ENCODE results near the gene YLPM1. TPM values are rescaled to one million over a fixed set of nuclear protein-coding genes. Genes with fewer than 3 reads are reported as not detected.

Gene YLPM1
- total RNA-seq, 8 experiments from 2014 or later = 38.7 to 95.4 (median 47.5) TPM

DNA sequence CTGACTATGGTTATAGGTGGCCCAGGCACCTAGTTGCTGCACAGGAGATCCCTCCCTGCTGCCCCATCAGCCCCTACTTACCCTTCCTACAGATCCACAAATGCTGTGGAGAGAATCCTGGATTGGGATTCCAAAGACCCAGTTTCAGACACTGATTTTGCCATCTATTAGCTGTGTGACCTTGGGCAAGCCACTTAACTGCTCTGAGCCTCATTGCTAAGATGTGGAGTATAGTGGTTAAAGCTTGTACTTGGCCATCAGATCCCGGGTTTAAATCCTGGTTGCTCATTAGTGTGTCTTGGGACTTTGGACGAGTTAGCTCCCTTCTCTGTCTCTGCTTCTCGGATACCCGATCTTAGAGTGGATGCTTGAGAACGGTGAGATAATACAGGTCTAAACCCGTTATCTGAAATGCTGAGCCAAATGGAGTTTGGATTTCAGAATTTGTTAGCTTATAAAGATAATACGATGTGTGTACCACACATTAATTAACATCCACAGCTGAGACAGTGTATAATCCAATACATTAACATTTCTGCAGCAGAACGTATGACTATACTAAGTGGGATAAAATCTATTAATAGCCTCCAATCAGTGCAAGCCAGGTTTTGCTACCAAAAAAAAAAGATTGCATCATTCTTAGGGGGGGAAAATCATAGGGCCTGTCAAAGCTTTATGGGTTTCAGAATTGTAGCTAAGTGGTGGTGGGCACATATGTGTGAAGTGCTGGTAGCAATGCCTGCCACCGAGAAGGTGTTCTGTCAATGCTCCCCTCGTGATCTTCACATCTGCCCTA lies 96.8 kb downstream of the YLPM1 start:
- peak in 5 of 8 experiments; percentile 42 to 57 (median 50) for ATAC-seq (replicated peaks in 6 of 8)
- in situ Hi-C loops (cut with MboI; ENCODE audit: low pct_unique_long_range_greater_than_20kb in 2 of 9, low sequenced_read_pairs in 9 of 9, unreplicated experiment in 9 of 9) = no loop called here
- WGBS, 10 experiments = 20 to 69% (median 66%) methylated on average over 1 to 9 of the region's 10 CpGs; no CpG with 5 or more reads in 4 of the 10 experiments
- Histone ChIP-seq H3K4me3 (no peak overlapping the region), H3K4me1 (replicated peaks in 1 of 2) (no peaks in the 10 kb centered on the region), H3K27ac (no peak overlapping the region)

DNA sequence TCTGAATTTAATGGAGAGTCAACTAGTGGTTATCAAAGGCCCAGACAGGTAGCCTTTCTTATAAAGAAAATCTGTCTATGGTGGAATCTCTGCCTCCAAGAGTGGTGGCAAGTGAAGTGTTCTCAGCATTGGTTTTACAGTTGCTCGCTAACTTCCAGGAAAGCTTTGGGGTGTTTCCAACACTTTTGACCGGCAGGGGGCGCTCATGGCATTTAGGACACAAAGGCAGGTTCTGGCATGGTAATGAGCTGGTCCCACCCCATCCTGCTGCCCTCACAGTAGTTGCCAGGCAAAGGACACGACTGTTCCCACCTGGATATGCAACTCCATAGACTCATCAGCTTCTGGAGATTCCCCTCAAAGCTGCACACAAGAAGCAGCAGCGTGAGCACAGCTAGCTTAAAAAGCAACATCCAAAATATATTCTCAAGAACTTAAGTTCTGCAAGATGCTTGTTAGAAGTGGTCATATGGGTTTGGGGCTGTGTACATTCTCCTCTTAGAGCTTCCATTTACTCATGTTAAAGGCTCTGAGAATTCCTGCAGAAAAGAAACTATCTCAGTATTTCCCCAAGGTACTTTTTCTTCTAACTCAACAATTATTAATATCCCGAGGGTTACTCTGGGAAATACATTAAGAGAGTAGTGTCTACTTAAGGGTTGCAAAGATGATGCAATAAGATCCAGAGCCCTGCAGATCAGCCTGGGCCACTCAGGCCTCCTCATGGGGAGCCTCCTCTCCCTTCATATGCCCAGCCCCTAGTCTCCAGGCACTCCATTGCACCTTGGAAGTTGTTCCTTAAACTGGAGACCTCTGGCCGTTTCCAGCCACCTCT lies 98.0 kb downstream of the YLPM1 start:
- 0 to 57% (median 28%) methylated on average over 1 to 4 of the region's 7 CpGs for WGBS, 10 experiments
- ATAC-seq (replicated peaks in 6 of 8) = peak; percentile 65 to 92 (median 81)
- H3K4me3 ChIP-seq = no peak overlapping the region
- in situ Hi-C loops (cut with MboI; ENCODE audit: low pct_unique_long_range_greater_than_20kb in 2 of 9, low sequenced_read_pairs in 9 of 9, unreplicated experiment in 9 of 9) = no loop called here
- H3K27ac ChIP-seq = no peak overlapping the region
- H3K4me1 ChIP-seq (replicated peaks in 1 of 2) = no peaks in the 10 kb centered on the region

DNA sequence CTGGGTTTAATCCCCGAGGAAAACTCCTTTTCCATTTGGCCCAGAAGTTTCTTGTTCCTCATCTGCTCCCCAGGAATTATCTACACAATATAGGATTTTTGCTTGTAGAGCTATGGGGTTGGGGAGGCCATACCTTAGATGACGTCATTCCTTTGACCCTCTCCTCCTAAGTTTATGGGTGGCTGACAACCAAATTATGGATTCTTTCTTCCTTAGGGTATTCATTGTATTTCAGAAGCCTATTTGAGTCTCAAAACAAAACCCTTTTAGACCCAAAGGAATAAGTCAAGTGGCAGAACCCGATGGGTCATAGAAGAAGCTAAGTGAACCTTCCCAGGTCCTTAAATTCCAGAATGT lies 98.6 kb downstream of the YLPM1 start:
- Histone ChIP-seq H3K4me1 (replicated peaks in 1 of 2) (no peaks in the 10 kb centered on the region), H3K4me3 (no peak overlapping the region), H3K27ac (no peak overlapping the region)
- no peak for ATAC-seq (replicated peaks in 6 of 8)
- WGBS, 10 experiments = 20 to 100% (median 83%) methylated on average over 1 to 3 of the region's 3 CpGs; no CpG with 5 or more reads in 1 of the 10 experiments
- in situ Hi-C loops (cut with MboI; ENCODE audit: low pct_unique_long_range_greater_than_20kb in 2 of 9, low sequenced_read_pairs in 9 of 9, unreplicated experiment in 9 of 9) = no loop called here

DNA sequence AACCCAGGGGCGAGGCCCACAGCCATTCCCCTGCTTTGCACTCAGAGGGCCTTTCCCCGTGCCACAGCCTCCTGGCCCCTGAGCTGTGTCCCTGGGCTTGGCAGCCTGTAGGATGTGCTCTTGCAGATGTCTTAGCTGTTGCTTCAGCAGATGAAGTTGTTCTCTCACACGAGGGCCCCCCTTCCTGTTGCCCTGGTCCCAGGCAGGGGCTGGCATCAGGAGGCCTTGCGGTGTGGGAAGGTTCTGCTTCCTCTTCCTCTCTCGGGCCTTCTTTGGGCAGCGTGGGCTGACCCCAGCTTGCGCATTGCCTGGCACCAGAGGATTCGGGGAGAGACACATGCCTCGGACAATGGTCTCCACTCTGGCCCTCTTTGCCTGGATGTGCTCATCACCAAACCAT lies 100.2 kb downstream of the YLPM1 start:
- Histone ChIP-seq H3K4me1 (replicated peaks in 1 of 2) (peaks cover 9 to 13% of the 10 kb centered on the region in 2 donors), H3K4me3 (no peak overlapping the region), H3K27ac (no peak overlapping the region)
- in situ Hi-C loops (cut with MboI; ENCODE audit: low pct_unique_long_range_greater_than_20kb in 2 of 9, low sequenced_read_pairs in 9 of 9, unreplicated experiment in 9 of 9) = no loop called here
- ATAC-seq (replicated peaks in 6 of 8) = no peak
- WGBS, 10 experiments = 40 to 72% (median 60%) methylated on average over 1 to 3 of the region's 9 CpGs; no CpG with 5 or more reads in 5 of the 10 experiments

DNA sequence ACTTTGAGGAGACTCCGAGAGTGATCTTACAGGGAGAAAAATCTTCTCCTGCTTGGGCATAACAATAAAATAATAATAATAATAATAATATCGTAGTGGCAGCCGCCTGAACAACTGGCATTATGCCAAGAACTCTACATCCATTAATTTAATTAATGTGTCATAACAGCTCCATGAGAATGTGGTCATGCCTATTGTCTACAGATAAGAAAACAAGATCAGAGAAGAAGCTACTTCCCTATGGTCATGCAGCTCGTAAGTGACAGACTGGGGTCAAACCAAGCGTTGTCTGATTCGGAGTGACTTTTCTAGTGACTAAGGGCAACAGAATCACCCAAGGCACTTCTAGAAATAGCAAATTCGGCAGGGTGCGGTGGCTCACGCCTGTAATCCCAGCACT lies 101.1 kb downstream of the YLPM1 start:
- in situ Hi-C loops (cut with MboI; ENCODE audit: low pct_unique_long_range_greater_than_20kb in 2 of 9, low sequenced_read_pairs in 9 of 9, unreplicated experiment in 9 of 9) = no loop called here
- Histone ChIP-seq H3K4me3 (no peak overlapping the region), H3K4me1 (replicated peaks in 1 of 2) (peaks cover 9 to 13% of the 10 kb centered on the region in 2 donors), H3K27ac (no peak overlapping the region)
- WGBS, 10 experiments = 74 to 100% (median 82%) methylated on average over 1 to 5 of the region's 9 CpGs; no CpG with 5 or more reads in 4 of the 10 experiments
- ATAC-seq (replicated peaks in 6 of 8) = no peak

DNA sequence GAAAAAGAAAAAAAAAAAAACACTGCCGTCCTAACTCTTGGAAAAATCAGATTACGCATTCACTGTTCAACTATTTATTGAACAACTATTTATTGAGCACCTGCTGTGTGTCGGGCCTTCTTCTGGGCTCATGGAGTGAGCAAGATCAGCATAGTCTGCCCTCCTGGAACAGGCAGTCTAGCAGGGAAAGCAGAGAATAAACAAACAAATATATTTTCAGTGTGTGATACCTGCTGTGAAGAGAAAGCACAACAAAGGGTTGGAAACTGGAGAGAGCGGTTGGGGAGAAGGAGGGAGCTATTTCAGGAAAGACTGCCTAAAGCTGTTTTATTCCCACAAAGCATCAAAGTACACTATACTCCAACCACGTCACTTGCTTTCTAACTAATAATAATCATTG lies 102.0 kb downstream of the YLPM1 start:
- 50 to 100% (median 88%) methylated on average over 1 to 5 of the region's 5 CpGs; no CpG with 5 or more reads in 1 of the 10 experiments for WGBS, 10 experiments
- Histone ChIP-seq H3K4me3 (no peak overlapping the region), H3K27ac (no peak overlapping the region), H3K4me1 (replicated peaks in 1 of 2) (peaks cover 9 to 13% of the 10 kb centered on the region in 2 donors)
- ATAC-seq (replicated peaks in 6 of 8) = no peak
- in situ Hi-C loops (cut with MboI; ENCODE audit: low pct_unique_long_range_greater_than_20kb in 2 of 9, low sequenced_read_pairs in 9 of 9, unreplicated experiment in 9 of 9) = no loop called here

DNA sequence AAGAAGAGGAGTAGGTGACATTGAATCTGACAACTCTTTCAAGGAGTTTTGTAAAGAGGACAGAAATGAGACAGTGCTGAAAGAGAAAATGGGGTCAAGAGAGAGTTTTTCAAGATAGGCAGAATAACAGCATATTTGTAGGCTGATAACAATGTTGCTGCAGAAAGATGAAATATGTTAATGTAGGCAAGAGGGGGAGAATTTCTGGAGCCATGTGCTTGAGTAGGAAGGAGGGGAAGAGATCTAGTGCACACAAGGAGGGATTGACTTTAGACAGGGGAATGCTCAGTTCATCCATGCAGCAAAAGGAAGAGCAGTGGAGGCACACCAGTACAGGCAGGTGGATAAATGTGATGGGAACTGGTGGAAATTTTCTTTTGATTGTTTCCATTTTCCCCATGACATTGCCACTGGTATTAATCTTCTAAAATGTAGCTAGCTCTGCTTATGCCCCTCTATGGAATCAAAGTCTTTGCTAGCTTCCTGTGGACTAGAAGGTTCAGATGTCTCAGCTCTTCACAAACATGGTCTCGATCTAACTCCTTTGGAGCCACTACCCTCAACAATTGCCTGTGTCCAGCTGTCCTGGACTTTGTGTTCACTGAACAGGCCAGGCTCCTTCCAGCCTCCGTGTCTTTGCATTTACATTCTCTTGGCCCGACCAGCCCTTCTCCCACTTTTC lies 103.7 kb downstream of the YLPM1 start:
- in situ Hi-C loops (cut with MboI; ENCODE audit: low pct_unique_long_range_greater_than_20kb in 2 of 9, low sequenced_read_pairs in 9 of 9, unreplicated experiment in 9 of 9) = no loop called here
- no peak overlapping the region for H3K4me3 ChIP-seq
- no peak for ATAC-seq (replicated peaks in 6 of 8)
- WGBS, 10 experiments = 20 to 100% (median 60%) methylated on average over 1 to 3 of the region's 3 CpGs; no CpG with 5 or more reads in 1 of the 10 experiments
- peaks cover 9 to 13% of the 10 kb centered on the region in 2 donors for H3K4me1 ChIP-seq (replicated peaks in 1 of 2)
- H3K27ac ChIP-seq = no peak overlapping the region

DNA sequence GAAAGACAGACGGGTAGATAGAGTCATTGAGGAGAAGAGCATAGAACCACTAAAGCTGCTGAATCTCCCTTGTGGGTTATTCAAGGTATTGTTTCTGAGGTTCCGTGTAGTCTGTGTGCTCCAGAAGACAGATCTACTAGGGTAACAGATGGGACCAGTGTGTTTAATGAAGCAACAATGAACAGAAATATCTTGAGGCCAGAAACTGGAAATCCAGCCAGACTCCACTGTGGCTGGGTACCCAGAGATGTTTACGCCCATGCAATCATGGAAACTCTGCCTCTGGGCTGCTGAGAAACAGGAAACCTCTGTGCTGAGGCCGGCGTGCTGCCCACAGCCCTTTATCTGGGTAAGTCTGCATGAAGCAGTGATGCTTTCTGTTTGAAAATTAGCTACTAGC lies 104.6 kb downstream of the YLPM1 start:
- Histone ChIP-seq H3K4me1 (replicated peaks in 1 of 2) (peaks cover 9 to 13% of the 10 kb centered on the region in 2 donors), H3K4me3 (no peak overlapping the region), H3K27ac (no peak overlapping the region)
- peak in 3 of 8 experiments; percentile 42 to 79 (median 48) for ATAC-seq (replicated peaks in 6 of 8)
- WGBS, 10 experiments = 0 to 72% (median 43%) methylated on average over 1 to 5 of the region's 5 CpGs; no CpG with 5 or more reads in 1 of the 10 experiments
- in situ Hi-C loops (cut with MboI; ENCODE audit: low pct_unique_long_range_greater_than_20kb in 2 of 9, low sequenced_read_pairs in 9 of 9, unreplicated experiment in 9 of 9) = no loop called here

DNA sequence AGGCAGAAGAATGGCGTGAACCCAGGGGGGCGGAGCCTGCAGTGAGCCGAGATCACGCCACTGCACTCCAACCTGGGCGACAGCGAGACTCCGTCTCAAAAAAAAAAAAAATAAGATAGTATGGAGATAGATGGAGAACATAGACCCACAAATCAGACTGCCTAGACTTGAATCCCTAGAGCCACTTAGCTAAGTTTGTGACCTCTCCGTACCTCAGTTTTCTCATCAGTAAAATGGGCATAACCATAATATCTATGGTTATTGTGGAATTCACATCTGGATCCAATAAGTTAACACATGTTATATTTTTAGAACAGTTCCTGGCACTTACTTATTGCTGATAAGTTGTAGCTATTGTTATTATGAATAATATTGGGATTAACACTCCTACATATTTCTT lies 105.6 kb downstream of the YLPM1 start:
- no peak overlapping the region for H3K27ac ChIP-seq
- peaks cover 9 to 13% of the 10 kb centered on the region in 2 donors for H3K4me1 ChIP-seq (replicated peaks in 1 of 2)
- in situ Hi-C loops (cut with MboI; ENCODE audit: low pct_unique_long_range_greater_than_20kb in 2 of 9, low sequenced_read_pairs in 9 of 9, unreplicated experiment in 9 of 9) = no loop called here
- H3K4me3 ChIP-seq = no peak overlapping the region
- WGBS, 10 experiments = 40 to 92% (median 86%) methylated on average over 1 to 6 of the region's 8 CpGs; no CpG with 5 or more reads in 5 of the 10 experiments
- ATAC-seq (replicated peaks in 6 of 8) = no peak

DNA sequence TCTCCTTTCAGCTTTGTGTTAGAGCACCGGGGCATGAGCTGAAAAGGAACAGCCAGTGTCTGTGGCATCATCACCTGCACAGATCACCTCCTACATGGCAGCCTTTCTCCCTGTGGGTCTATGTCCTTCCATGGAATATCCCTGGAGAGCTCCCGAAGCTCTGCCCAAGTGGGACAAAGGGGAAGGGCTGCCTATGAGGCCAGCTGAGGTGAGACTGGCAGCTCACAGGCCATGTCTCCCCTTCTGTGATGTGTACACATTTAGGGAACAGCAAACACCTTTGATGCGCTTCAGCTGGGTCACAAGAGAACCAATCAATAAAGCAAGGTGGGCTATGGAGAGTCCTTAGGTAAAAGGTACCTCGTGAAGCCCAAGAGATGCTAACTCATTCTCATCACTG lies 108.7 kb downstream of the YLPM1 start:
- ATAC-seq (replicated peaks in 6 of 8) = no peak
- in situ Hi-C loops (cut with MboI; ENCODE audit: low pct_unique_long_range_greater_than_20kb in 2 of 9, low sequenced_read_pairs in 9 of 9, unreplicated experiment in 9 of 9) = no loop called here

DNA sequence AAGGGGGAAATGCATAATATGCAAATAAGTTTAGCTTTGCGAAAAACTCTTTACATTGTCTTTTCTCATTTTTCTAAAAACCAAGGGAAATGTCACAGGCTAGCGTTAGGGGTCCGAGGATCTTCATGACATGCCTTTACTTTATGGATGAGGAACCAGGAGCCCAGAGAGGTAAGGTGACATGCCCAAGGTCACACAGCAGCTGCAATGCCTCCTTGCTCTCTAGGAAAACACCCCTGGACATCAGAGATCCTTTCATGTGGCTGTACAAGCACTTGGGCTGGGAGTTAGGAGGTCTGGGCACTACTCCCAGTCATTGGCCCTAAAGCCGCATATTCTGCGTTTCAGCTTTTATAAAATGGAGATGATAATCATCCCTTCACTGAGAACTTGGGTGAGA lies 112.1 kb downstream of the YLPM1 start:
- Histone ChIP-seq H3K4me3 (no peak overlapping the region), H3K27ac (no peak overlapping the region), H3K4me1 (replicated peaks in 1 of 2) (no peaks in the 10 kb centered on the region)
- 83 to 100% (median 96%) methylated on average over 1 to 5 of the region's 5 CpGs for WGBS, 10 experiments
- ATAC-seq (replicated peaks in 6 of 8) = no peak
- in situ Hi-C loops (cut with MboI; ENCODE audit: low pct_unique_long_range_greater_than_20kb in 2 of 9, low sequenced_read_pairs in 9 of 9, unreplicated experiment in 9 of 9) = loop anchor here in 1 of 9 experiments (25.0 kb wide), 1 partner anchor 237 kb away; no protein-coding TSS in a partner anchor

More for the DNA sequence above, 108.7 kb downstream of the YLPM1 start:
- Histone ChIP-seq H3K4me1 (replicated peaks in 1 of 2) (peaks cover 9 to 12% of the 10 kb centered on the region in 2 donors), H3K4me3 (no peak overlapping the region), H3K27ac (no peak overlapping the region)
- 67 to 100% (median 83%) methylated on average over 1 to 4 of the region's 4 CpGs; no CpG with 5 or more reads in 3 of the 10 experiments for WGBS, 10 experiments

DNA sequence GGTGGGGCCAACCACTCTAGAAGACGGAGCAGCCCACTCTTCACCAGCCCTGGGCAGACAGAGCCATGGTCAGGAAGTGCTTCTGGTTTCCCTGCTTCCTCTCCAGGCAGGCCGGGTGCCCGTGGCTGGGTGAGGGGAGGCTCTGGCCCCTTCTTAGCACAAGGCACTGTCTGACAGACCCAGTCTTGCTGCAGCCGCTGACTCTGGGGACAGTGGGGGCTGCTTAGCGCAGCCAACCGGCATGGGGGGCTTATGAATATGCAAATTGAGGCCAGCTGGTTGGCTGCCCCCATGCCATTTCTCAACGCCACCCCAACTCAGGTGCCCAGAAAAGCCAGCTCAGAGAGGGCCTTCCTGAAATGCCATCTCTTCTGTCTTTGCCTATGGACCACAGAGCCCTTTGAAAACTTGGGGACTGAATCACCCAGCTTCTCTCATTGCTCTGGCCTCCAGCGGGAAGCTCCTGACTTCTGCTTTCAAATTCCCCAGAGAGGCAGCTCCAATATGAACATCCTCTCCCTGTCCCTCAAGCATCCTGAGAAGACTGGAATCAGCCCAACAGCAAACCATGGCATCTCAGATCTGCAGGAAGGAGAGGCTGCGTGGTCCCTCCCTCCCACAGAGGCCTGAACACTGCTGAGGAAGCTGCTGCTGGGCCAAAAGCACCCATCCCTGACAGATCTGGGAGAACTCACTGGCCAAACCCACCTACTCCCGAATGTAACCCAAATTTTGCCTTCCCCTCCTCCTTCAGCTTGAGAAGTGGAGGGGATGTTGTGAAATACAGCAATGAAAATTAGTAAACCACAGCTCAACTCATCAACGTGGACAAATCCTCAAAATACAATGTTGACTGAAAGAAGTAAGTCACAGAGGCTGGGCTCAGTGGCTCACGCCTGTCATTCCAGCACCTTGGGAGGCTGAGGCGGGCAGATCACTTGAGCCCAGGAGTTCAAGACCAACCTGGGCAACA lies 113.1 kb downstream of the YLPM1 start, which contains the start of gene PROX2:
Gene PROX2, minus strand, starts transcription at position 205 of the 973 bp plus-strand sequence. CDS start 12,311 bp downstream, outside the sequence.
- Histone ChIP-seq H3K4me1 (replicated peaks in 1 of 2) (peaks cover 2 to 4% of the 10 kb centered on the region in 2 donors), H3K27ac (no peak within 1 kb of the TSS), H3K4me3 (no peak within 1 kb of the TSS)
- in situ Hi-C loops (cut with MboI; ENCODE audit: low pct_unique_long_range_greater_than_20kb in 2 of 9, low sequenced_read_pairs in 9 of 9, unreplicated experiment in 9 of 9) = loop anchor here in 1 of 9 experiments (25.0 kb wide), 1 partner anchor 236 kb away; no protein-coding TSS in a partner anchor
- WGBS, 10 experiments = 0 to 100% (median 63%) methylated on average over 1 to 5 of the region's 13 CpGs; no CpG with 5 or more reads in 2 of the 10 experiments
- ATAC-seq (replicated peaks in 6 of 8) = no peak
